ENCODE data around the gene C16orf90.
"Not testable (repeated sequence)": the region's sequence is repeated elsewhere in the genome, so short reads cannot be mapped to it uniquely, and the experiment has no call there.

The C16orf90 gene

DNA sequence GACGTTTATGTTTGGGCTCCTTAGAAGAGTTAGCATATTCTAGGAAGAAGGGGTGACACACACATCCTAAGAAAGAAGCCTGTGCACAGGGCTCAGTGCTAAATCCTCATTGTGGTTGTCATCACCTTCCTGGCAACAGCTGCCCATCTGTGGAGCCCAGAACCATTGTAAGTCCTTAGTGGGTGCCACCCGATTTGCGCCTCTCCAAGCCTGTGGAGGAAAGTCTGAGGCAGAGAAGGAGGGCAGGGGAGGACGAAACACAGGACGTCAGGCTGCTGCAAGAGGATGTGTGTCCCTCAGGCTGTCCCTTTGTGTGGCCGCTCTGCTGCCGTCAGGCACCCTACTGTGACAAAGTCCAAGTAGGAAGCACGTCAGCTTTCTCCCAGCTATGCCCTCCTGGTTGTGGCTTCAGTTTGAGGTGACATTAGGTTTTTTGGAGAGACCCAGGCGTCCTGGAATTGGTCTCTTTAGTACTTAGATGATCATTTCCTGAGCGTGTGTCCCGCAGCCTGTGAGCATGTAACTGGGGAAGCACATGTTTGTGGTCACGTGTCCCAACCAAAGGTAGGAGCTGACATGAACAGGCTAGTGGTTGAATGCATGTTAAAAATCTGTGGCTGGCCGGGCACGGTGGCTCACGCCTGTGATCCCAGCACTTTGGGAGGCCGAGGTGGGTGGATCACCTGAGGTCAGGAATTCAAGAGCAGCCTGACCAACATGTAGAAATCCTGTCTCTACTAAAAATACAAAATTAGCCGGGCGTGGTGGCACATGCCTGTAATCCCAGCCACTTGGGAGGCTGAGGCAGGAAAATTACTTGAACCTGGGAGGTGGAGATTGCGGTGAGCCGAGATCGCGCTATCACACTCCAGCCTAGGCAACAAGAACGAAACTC, 16.2 kb upstream of the C16orf90 start:
- no peak for DNase-seq

GRCh38 chr16:3510416-3510815, 15.1 kb upstream of the C16orf90 start:
- DNase-seq: no peak

DNA sequence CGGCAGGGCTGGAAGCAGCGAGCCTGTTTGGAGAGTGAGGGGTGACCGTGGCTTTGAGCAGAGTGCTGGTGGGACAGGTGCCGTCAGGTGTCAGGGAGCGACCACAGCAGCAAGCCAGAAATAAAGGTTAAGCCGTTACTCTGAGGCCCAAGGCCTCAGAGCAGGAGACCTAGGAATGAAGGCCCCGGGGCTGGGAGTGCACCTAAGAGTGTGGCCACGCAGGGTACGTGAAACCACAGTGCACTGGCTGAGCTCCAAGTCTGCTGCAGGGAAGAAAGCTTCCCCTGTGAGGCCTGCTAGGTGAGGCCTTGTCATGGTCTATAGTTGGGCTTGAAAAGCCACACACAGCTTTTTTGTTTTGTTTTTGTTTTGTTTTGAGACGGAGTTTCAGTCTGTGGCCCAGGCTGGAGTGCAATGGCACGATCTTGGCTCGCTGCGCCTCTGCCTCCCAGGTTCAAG, 14.2 kb upstream of the C16orf90 start:
- DNase-seq: no peak

DNA sequence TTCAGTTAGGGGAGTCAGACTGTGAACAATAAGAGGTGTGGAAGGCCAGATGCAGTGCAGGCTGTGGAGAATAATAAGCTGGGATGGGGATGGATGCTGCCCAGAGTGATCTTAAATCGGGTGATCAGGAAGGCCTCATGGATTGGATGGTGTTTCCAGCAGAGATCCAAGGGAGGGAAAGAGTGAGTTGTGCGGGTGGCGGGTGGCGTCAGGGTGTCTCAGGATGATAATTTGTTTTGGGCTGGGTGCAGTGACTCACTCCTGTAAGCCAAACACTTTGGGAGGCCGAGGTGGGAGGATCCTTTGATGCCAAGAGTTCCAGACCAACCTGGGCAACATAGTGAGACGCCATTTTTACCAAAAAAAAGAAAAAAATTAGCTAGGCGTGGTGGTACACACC, 13.4 kb upstream of the C16orf90 start:
- no peak for DNase-seq

DNA sequence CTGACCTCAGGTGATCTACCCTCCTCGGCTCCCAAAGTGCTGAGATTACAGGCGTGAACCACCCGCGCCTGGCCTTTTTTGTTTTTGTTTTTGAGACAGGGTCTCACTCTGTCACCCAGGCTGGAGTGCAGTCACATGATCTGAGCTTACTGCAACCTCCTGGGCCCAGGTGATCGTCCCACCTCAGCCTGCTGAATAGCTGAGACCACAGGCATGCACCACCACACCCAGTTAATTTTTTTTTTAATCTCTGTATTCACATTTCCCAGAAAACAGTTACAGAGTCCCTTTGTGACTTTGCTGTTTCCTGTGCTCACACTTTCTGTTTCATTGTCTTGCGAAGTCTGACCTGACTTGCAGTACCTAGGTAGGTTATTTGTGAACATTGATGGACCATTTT, 8.2 kb upstream of the C16orf90 start:
- no peak for DNase-seq

DNA sequence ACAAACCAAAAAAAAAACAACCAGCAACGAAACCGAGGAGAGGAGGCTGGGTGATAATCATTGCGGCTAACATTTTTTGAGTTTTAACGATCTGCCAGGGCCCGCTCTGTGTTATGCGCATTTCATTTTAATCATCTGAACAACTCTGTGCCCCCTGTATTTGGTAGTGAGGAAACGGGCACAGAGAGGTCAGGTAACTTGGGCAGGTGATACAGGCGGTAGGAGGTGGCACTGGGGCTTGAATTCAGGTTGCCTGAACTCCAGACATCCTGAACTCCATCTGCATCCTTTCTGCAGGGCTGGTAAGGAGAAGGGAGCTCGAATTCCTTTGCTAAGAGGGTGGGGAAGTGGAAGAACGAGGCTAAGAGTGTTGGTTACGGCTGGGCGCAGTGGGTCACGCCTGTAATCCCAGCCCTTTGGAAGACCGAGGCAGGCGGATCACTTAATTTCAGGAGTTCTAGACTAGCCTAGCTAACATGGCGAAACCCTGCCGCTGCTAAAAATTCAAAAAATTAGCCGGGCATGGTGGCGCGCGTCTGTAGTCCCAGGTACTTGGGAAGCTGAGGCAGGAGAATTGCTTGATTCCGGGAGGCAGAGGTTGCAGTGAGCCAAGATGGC, 6.6 kb upstream of the C16orf90 start:
- DNase-seq: no peak

DNA sequence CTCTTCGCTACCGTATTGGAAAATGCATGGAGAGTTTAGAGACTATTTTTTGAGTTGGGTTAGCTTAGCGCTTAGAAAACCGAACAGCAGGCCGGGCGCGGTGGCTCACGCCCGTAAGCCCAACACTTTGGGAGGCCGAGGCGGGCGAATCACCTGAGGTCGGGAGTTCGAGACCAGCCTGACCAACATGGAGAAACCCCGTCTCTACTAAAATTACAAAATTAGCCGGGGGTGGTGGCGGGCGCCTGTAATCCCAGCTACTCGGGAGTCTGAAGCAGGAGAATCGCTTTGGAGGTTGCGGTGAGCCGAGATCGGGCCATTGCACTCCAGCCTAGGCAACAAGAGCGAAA, 6.1 kb upstream of the C16orf90 start:
- DNase-seq: not testable (repeated sequence)

DNA sequence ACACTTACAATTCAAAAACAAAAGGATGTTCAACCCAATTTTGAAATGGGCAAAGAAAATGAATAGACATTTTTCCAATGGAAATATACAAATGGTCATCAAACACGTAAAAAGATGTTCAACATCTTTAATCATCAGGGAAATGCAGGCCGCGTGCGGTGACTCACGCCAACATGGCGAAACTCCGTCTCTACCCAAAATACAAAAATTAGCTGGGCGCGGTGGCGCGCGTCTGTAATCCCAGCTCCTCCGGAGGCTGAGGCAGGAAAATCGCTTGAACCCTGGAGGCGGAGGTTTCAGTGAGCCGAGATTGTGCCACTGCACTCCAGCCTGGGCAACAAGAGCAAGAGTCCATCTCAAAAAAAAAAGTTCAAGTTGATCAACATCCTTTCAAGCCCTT, 3.7 kb upstream of the C16orf90 start:
- no peak for DNase-seq

DNA sequence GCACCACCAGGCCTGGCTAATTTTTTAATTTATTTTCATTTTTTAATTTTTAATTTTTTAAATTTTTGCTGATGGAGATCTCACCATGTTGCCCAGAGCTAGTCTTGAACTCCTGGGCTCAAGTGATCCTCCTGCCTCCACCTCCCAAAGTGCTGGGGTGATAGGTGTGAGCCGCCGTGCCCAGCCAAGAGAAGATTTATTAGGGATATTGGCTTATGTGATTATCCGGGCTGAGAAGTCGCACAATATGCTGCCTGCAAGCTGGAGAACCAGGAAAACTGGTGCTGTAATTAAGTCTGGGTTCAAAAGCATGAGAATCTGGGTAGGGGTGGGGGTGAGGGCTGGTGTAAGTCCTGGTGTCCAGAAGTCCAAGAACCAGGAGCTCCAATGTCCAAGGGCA, 2.5 kb upstream of the C16orf90 start:
- no peak for DNase-seq

DNA sequence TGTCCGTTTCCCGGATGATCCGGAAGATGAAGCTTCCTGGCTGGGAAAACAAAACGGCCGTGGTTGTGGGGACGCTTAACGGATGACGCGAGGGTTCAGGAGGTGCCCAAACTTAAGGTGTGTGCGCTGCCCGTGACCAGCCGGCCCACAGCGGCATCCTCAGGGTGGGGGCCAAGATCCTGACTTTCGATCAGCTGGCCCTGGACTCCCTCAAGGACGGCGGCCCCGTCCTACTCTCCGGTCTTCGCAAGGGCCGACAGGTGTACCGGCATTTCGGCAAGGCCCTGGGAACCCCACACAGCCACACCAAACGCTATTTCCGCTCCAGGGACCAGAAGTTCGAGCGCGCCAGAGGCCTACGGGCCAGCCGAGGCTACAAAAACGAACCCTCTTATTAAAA, 1.1 kb upstream of the C16orf90 start:
- DNase-seq: no peak

DNA sequence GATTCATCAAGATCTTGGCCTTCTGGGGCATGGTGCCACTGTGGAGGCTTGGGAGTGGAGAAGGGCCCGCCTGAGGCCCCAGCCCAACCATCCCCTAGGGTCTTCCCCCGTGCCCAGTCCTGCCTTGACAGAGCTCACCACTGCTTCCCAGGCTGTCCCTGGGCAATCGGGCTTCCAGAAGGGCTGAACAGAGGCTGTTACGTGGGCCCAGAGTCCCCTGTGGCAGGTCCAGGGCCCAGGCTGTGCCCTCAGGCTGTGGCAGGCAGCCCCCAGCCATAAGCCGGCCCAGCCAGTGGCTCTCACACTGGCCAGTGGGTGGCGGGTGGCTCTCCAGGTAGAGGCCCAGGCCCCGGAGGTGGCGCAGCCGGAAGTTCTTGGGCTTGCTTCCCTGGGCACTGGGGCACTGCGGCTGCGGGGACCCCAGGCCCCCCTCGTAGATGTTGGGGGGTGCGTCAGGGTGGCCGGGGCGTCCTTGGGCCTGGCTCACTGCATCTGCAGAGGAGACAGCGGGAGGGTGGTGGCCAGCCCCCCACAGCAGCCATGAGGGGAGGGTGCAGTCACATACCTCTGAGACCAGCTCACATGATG, 809 bp downstream of the C16orf90 start:
- DNase-seq: no peak

GRCh38 chr16:3492356-3492755, 2.9 kb downstream of the C16orf90 start:
- no peak for DNase-seq

DNA sequence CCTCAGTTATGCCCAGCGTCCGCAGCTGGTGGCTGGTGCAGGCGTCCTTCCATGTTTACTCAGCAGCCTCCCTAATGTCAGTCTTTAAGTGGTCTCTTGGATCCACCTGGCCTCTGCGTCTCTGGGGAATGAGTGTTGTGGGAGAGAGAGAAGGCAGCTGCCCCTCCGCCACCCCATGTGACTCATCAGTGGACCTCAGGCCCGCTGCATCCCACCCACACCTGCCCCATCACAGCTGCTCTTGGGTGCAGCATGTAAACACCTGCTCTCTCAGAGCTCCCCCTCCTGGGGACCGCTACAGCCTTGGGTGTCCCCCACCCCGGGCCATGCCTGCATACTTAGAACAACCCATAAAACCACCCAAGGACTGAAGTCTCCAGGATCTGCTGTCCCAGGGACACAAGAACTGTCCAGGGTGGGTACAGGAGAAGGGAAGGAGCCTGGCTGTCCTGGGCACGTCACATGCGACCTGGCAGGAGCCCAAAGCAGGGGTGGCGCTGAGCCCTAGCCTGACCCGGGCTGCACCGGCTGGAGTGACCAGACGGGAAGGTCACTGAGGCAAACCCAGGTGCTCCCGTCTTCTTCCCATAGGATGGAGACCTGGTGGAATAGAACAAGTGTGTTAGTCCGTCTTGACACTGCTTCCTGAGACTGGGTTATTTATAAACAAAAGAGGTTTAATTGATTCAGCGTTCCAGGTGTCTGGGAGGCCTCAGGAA, 4.2 kb downstream of the C16orf90 start:
- DNase-seq: no peak

DNA sequence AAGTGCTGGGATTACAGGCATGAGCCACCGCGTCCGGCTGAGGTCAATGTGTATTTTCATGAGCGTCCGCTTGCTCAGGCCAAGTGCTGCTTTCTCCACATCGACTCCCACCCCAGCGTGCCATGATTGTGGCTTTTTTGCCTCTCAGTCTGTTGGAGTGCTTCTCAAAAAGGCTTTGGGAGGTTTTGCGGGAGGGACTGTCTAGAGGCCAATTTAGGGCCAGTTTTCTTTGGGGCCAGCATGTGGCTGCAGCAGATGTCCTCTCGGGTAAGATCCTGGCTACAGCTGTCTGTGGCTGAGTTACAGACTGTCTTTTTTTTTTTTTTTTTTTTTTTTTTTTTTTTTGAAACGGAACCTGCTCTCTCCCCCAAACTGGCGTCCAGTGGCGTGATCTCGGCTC, 6.5 kb downstream of the C16orf90 start:
- no peak for DNase-seq

DNA sequence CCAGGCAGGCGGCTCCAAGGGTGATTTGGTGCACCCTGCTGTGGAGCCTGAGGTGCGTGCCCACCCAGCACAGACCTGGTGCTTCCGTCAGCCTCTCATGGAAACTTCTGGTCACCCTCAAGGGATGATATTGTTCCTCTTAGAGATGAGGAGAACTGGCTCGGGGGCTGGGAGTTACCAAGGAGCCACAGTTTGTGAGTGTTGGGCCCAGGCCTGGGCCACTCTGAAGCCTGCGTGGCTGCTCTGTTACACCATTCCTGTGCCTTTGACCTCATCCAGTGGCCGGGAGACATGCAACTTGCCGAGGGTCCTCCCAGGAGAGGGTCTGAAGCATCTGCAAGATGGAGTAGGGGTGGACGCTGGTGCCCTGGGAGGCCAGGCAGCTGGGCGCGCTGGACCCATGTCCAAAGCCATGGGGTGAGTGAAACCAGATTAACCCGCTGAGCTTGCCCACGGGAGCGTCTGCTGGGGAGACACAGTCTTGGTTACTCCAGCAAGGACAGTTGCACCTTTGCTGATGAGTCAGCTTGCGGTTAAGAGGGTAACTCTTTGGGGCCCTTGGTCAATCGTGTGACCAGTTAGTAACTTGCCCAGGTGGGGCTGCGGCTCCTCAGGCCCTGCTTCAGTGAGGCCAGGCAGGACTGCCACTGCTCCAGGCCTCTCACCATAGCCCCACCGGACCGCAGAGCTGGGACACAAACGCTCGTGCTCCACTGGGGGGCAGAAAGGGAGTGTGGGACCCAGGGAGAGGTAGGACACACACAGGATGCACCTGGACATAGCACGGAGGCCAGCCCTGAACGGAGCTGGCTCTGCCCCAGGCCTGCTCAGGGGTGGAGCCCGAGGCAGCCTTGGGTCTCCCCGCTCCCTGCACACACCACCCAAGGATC, 7.5 kb downstream of the C16orf90 start:
- no peak for DNase-seq

DNA sequence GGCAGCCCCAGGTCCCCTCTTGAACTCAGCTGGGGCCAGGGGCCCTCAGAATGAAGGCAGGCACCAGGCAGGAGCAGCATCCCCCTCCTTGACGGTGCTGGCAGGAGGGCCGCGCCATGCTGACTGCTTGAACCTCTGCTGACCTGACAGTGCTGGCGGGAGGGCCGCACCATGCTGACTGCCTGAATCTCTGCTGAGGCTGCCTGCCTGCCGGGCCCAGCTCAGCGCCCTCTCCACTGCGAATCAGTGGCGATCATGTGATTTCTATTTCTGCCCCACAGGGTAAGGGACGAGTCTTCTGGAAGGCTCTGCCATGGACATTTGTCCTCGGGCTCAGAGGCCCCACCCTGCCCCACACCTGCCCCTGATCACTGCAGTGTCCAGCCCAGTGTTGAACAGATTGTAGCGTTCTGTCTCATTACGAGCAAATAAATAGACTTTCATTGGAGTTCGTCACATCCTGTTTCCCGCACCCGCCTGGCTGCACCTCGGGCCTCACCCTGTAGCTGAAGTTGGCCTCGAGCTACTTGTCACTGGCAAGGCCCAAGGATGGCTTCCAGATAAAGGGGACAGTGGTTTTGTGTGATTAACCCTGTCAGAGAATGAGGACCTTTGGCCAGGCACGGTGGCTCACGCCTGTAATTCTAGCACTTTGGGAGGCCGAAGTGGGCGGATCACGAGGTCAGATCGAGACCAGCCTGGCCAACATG, 8.6 kb downstream of the C16orf90 start:
- DNase-seq: no peak

GRCh38 chr16:3485821-3486505, 9.3 kb downstream of the C16orf90 start:
- DNase-seq: no peak

DNA sequence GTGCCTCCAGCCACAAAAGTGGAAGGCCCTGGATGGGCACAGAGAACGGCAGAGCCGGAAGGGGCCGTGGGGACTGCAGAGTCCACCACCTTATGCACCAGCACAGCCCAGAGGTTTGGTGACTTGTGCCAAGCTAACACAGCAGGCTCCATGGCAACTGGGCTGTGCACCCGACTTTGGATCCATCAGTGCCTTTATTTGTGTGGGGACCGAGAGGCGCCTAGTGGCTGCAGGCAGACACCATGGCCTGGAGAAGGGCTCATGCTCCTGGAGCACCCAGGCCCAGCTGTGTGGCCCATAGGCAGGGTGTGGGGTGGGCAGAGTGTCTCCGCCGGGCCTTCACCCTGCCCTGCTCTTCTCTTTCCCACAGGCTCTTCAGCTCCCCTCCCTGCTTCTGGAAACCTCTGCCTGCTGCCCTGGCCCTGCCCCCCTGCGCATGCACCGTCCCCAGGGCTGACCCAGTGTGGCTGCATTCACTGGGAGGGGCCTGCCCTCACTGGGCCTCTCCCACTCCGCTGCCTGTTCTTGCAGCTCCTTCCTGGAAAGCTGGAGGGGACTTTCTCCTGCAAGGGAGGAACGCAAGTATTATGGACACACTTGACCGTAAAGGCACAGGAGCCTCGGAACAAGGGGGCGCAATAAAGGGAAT, 10.1 kb downstream of the C16orf90 start:
- DNase-seq: no peak

DNA sequence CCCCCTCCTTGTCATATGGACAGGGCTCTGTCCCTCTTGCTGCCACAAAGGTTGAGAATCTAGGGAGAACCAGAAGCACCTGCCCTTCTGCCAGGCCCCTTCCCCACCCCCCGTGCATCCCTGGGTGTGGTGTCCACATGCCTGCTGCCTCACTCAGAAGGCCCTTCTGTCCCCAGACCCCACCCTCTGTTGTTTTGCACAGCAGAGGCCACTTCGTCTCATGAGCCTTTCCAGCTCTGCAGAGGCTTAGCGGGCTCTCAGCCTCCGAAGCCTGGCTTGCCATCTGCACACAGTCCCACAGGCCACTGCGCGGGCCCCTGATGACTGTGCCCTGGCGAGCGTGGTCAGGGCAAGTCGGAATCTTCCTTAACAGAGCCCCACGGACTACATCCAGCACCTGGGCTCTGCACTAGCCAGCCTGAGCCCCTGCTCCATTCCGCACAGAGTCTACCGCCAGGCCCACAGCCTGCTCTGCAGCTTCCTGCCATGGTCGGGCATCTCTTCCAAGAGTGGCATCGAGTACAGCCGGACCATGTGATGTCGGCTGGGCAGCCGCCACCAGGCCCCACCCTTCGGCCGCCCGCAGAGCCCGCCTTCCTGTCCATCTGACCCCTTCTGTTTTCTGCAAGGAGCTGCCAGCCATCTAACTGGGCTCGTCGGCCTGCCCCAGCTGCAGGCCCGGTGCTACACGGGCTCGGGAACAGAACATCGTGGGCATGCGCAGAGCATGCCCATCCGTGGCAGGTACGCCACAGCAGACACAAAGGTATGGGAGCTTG, 10.8 kb downstream of the C16orf90 start:
- DNase-seq: no peak
